ENCODE results near the gene SMCO4. TPM values are rescaled to one million over a fixed set of nuclear protein-coding genes. Genes with fewer than 3 reads are reported as not detected.
"Not testable (repeated sequence)": the region's sequence is repeated elsewhere in the genome, so short reads cannot be mapped to it uniquely, and the experiment has no call there.

SMCO4 gene
- polyA plus RNA-seq, 3 donors, result 14.9 to 20.5 (median 18.5) TPM

DNA sequence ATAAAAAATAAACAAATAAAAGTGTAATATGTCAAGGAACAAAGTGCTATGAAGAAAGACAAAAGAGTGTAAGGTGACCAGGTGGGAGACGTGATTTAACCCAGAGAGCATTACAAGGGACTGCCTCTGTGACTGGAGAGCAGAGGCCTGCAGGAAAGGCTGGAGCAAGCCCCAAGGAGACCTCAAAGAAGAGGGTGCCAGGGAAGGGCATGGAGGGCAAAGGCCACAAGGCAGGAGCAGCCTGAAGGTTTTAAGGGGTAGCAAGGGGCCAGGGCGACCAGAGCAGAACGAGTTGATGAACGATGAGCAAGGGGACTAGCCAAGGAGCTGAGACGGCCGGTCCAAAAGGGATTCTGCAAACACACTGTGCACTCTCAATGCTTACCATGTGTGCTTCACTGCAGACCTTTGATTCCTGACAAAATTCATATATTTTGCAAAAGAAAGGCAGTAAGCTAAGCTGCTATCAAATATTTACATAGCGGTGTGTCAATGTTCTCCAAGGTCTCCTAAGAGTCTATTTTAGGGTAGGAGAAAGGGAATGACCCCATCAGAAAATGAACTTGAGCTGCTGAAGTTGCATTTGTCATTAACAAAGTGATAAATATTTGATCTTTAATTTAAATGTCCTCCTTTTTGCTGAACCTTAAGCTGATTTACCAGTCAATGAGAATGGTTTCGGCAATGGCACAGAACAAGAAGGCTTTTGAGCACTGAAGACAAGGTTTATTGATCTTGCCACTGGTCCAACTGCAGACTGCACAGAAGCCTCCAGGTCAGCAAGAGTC lies 50.5 kb downstream of the SMCO4 start:
- DNase-seq (ENCODE audit: extremely low read depth in 1 of 11, low read depth in 9 of 11, low spot score in 4 of 11), result no peak

DNA sequence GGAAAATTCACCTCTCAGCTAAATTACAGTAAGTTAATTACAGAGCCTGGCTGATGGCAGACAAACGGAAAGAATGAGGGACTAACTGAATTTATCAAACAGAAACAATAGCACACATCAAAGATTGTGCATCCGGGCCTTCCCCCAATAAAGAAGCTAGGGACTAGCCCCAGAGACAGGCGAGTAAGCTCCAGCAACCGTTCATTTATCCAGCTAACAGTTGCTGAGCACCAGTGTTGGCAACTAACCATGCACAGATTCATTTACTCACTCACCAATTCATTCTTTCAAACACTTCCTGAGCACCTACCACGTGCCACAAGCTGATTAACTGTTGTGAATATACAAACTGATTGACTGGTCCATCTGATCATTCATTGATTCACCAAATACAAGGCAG lies 51.2 kb downstream of the SMCO4 start:
- no peak for DNase-seq (ENCODE audit: extremely low read depth in 1 of 11, low read depth in 9 of 11, low spot score in 4 of 11)

DNA sequence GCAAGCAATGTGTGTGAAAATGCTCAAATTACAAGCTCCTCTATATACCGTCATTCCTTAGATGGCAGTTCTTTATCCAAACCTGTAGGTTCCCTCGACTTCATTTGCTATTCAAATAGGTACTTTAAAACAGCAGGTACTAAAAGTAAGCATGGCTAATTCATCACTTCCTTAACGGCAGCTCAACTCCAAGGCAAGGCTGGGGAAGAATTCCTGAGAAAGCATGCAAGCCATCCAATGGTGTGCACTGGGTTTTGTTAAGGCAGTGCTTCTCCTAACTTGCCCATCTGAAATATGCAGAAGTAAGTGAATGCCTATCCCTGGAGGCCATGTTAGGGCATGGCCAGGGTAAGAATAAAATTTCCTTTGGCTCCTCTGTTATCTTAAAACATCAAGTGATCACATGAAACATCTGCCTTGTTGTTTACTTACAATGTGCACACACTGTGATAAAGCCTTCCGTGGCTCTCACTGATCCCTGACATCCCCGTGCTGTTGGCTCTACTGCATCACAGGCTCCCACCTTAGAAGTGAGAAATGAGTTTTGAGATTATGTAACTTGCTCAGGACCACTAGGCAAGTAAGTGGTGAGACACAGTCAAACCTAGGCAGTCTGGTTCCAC lies 52.1 kb downstream of the SMCO4 start:
- DNase-seq (ENCODE audit: extremely low read depth in 1 of 11, low read depth in 9 of 11, low spot score in 4 of 11), result no peak

DNA sequence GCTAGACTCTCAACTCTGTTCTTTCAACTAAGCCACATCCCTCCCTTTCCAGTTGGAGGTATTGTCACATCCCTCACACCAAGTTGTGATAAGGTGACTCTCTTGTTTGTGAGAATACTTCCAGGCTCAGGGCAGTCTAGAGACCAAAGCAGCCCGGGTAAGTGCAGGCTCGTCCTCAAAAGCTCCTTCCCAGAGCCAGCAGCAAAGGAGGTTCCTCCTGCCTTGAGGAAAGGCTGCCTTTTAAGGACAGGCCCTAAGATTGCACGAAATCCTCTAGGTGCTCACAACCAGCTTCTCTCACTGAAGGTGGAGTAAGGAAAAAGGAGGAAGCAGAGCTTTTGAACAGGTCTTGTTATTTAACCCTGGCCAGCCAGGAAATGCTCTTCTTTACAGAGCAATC lies 53.4 kb downstream of the SMCO4 start:
- DNase-seq (ENCODE audit: extremely low read depth in 1 of 11, low read depth in 9 of 11, low spot score in 4 of 11), result no peak

DNA sequence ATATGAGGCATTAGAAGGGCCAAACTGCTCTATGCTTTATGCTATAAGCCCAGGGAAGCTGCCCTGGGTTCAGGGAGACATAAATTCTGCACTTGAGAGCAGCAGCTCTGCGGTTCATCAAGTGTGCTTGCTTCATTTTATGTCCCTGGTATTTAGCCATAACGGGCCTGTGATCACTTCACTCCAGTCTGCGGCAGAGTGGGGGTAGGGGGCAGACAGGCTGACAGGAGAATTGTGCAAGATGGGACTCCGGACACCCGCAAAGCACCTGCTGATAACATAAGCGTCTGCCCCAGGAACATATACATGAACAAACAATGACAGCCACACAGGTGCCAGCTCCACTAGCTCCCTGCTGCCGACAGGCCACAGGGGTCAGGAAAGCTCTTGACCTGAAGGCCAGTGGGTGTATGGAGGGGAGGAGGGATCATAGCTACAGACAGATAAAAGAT lies 56.1 kb downstream of the SMCO4 start:
- no peak for DNase-seq (ENCODE audit: extremely low read depth in 1 of 11, low read depth in 9 of 11, low spot score in 4 of 11)

DNA sequence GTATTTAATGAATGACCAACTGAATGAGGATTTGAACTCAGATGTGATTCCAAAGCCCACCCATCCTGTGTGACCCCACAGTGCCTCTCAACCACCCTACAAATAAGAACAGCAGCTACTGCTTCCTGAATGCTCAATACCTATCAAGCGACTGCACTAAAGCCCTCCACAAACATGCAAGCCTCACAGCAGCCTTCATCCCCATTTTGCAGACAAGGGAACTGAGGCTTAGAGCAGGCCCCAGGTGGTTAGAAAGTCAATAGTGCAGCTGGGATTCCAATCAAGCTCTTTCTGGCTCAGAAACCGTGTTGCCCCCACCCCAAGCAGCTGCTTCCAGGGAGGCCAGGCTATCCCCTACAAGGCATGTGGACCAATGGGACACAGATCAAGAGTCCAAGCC lies 57.2 kb downstream of the SMCO4 start:
- no peak for DNase-seq (ENCODE audit: extremely low read depth in 1 of 11, low read depth in 9 of 11, low spot score in 4 of 11)

DNA sequence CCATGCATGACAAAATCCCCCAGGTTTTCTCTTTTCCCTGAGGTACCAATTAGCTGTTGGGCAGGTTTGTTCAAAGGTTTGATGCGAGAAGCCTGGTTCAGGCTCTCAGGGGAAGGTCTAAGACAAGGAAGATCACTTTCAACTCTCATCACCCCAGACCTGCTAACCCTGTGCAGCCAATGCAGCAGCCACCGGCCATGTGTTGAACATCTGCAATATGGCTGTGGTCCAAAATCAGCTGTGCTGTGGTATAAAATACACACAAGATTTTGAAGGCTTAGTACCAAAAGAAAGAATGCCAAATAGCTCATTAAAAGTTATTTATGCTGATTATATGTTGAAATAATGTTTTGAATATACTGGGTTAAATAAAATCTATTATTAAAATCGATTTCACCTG lies 58.5 kb downstream of the SMCO4 start:
- DNase-seq (ENCODE audit: extremely low read depth in 1 of 11, low read depth in 9 of 11, low spot score in 4 of 11), result no peak

DNA sequence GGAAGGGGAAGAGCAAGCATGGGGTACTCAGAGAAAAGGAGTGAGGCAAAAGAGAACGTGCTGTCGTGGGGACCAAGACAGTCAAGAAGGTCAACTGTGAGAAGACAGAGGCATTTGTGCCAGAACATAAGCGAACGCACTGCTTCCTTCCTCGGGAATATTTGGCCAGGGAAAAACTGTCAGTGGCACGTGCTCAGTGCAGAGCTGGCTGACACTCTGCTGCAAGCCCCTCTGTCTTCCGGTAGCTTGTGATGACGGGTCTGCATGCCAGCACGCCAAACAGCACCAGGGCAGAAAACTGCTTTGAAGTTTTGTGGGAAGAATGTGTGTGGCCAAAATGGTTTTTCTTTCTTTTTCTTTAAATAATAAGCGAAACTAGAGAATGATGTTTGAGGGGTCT lies 60.6 kb downstream of the SMCO4 start:
- no peak for DNase-seq (ENCODE audit: extremely low read depth in 1 of 11, low read depth in 9 of 11, low spot score in 4 of 11)

DNA sequence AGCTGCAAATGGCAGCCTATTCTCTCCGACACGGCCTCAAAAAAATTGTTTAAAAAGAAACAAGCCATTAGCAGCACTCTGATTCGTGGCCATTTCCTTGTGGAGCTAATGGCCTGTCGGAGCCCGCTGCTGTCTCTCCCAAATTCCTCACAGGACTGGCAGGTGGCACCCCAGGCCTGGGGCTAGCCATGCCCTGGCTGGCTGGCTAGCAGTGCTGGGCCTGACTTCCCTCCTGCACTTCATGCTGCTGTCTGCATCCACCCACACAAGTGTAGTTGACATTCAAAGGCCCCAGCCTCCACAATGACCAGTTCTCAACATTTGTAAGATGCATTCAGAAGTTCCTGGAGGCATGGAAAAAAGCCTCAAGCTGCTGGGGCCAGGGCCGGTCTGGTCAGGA lies 61.5 kb downstream of the SMCO4 start:
- no peak for DNase-seq (ENCODE audit: extremely low read depth in 1 of 11, low read depth in 9 of 11, low spot score in 4 of 11)

DNA sequence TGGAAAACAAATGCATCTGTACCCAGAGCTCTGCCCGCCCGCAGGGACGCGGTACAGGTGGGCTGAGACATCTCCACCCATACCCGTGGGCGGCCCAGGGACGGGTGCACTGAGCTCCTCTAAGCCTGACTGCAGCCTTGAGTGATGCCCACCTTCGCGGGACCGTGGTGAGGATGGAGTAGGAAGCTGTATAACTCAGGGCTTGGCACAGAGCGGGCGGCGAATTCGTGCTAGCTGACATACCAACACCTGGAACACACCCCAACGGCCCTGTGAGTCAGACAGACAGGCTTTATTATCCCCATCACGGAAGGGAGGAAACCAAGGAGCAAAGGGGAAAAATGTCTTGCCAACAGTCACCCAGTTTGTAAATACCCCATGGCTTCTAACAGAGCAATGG lies 61.9 kb downstream of the SMCO4 start:
- no peak for DNase-seq (ENCODE audit: extremely low read depth in 1 of 11, low read depth in 9 of 11, low spot score in 4 of 11)

DNA sequence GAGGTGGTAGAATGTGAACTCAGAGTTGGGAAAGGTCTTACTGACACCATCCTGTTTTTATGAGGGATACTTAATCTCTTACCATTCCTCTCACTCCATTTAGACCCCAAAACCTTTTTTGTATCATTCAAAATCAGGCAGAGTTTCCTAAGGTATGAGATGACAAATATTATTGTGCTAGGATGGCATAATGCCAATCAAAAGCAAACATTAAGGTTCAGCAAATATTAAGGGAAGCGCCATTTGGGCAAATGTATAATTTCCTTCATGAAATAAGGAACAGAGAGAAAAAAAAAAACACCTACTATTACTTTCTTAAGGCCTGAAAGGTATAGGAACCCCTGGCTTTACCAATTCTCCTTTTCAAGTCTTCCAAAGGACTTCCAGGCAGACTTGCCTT lies 62.4 kb downstream of the SMCO4 start:
- DNase-seq (ENCODE audit: extremely low read depth in 1 of 11, low read depth in 9 of 11, low spot score in 4 of 11), result no peak

DNA sequence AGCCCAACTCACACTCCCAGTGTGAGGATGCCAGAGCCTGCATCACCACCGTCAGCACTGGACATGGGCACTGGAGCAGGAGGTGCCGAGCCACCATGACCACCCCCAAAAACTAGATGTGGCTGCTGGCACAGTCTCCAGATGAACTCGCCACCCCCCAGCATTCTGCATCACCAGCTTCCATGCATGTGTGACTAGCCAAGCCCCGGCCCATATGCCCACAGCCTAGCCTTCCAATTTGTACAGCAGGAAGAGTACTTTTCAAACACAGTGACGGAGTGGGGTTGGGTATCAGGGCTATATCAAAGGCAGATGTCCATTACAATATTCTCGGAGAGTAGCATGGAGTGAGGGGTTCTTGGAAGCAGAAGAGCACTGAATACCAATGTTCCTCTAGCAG lies 62.9 kb downstream of the SMCO4 start:
- DNase-seq (ENCODE audit: extremely low read depth in 1 of 11, low read depth in 9 of 11, low spot score in 4 of 11), result no peak

DNA sequence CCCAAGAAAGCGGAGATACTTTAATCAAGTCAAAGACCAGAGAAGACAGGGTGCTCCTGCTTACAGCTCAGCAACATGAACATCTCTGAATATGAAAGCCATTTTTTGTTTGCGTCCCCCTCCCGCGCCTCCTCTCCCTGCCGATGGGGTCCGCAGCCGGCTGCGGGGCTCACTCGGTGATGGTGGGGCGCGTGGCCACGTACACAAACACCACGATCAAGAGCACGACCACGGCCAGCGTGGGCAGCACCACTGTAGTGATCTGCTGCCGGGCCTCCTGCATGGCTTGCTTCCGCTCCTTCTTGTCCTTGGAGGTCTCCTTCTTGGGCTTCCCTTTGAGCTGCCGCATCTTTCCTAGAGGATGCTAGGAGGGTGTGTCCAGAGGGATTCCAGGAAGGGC lies 64.3 kb downstream of the SMCO4 start:
- no peak for DNase-seq (ENCODE audit: extremely low read depth in 1 of 11, low read depth in 9 of 11, low spot score in 4 of 11)

DNA sequence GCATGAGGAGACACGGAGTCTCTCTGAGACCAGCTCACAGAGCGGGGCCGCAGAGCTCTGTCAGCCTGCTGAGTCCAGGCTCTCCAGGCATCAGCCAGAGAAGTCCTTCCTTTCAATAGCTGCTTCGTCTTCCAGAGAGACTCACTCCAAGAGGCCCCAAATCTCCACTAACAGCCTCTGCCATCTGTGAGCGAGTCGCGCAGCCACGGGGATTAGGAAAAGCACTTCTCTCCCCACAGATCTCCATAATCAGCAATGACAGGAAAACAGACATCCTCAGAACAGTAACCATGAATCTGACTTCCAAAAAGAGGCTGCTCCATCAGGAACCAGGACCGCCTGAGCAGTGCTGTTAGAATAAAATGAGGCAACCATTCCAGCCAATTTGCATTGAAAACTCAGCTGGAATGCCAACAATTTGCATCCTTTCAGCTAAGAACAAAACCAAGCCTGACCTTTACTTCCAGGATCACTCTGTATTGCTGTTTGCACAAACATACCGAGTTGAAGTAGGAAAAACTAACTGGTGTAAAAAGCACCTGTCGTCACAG lies 65.4 kb downstream of the SMCO4 start:
- DNase-seq (ENCODE audit: extremely low read depth in 1 of 11, low read depth in 9 of 11, low spot score in 4 of 11), result no peak

DNA sequence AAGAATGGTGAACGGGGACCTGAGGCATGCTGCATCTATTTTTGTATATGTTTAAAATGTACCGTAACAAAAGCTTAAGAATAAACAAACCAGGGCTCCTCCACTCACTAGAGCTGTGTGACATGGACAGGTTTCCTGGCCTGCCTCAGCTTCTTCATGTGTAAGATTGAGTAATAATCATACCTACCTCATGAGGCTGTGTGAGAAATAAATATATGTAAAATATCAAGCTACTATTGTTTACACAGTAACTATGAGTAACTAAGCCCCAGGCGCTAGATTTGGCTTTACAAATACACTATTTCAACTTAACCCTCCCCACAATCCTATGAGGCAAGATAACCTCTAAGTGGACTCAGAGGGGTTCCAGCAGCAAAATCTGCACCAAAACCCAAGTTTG lies 66.4 kb downstream of the SMCO4 start:
- DNase-seq (ENCODE audit: extremely low read depth in 1 of 11, low read depth in 9 of 11, low spot score in 4 of 11), result no peak

DNA sequence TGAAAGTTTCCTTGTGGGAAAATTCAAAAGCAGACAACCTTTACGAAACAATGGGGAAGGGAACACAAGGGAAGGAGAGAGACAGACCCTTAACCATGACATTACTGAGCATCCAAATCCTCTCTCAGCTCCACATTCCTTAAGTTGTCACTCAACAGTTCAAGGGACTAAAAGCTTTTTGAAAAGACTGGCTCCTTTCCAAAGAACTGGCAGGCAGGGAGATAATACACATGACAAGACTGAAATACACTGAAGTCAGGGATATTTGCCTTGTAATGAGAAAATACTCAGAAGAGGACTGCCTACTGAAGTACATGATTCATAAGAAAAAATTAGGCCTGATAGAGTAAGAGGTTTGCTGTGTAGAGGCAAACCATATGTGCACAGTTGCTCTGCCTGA lies 69.1 kb downstream of the SMCO4 start:
- no peak for DNase-seq (ENCODE audit: extremely low read depth in 1 of 11, low read depth in 9 of 11, low spot score in 4 of 11)

DNA sequence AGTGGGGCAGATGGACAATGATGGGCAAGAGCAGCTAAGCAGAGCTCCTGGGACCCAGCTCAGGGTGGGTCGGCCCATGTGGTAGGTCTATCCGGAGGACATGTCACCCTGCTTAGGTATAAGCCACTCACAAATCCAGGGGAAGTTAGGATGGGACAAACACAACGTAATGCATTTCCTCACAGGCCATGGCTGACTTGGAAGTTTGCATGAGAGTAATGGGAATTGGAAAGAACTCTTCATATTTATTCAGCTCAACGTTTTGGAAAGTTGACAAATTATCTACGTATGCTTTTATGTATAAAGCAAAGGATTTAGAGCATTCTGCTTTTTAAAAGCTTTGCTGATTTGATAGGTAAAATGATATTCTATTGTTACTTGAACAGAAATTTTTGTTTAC lies 74.9 kb downstream of the SMCO4 start:
- no peak for DNase-seq (ENCODE audit: extremely low read depth in 1 of 11, low read depth in 9 of 11, low spot score in 4 of 11)

DNA sequence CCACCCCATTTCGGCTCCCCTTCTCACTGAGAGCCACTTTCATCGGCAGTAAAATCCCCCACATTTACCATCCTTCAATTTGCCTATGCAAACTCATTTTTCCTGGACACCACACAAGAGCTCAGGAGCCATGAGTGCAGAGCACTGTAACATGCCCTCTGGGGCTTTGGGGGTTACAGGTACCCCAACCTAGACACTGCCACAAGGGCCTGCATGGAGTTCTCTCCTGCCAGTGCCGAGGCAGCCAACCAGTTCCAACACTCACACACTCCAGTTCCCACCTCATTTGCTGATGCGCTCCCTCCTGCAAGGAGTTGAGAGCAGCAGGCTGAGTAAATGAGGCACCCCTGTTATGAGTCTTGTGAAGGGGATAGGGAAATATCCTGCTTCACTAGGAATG lies 76.1 kb downstream of the SMCO4 start:
- no peak for DNase-seq (ENCODE audit: extremely low read depth in 1 of 11, low read depth in 9 of 11, low spot score in 4 of 11)

DNA sequence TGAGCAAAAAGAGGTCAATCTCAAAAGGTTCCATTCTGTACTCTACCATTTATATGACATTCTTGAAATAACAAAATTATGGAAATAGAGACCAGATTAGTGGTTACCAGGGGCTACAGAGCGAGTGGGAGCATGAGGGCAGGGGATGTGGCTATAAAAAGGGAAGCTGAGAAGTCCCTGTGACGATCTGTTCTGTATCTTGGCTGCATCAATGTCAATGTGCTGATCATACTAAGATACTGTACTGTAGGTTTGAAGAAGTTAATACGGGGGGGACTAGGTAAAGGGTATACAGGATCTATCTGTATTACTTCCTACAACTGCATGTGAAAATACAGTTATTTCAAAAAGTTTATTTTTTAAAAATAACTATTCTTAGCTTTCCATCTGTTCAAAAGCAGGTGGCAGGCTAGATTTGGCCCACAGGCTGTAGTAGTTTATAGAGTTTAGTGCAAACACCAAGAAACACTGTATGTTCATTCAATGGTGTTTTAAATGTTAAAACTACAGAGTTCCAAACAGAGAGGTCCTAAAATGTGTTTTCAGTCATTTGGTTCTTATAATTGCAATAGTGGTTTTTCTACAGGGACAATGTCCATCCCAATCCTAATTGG lies 78.2 kb downstream of the SMCO4 start:
- DNase-seq (ENCODE audit: extremely low read depth in 1 of 11, low read depth in 9 of 11, low spot score in 4 of 11), result no peak

DNA sequence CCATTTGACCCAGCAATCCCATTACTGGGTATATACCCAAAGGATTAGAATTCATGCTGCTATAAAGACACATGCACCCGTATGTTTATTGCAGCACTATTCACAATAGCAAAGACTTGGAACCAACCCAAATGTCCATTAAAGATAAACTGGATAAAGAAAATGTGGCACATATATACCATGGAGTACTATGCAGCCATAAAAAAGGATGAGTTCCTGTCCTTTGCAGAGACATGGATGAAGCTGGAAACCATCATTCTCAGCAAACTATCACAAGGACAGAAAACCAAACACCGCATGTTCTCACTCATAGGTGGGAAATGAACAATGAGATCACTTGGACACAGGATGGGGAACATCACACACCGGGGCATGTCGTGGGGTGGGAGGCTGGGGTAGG lies 79.5 kb downstream of the SMCO4 start:
- DNase-seq (ENCODE audit: extremely low read depth in 1 of 11, low read depth in 9 of 11, low spot score in 4 of 11), result not testable (repeated sequence)

All from renal cortex interstitium (tissue), 11 donors.